HG02610 (cell line): Measurements from ENCODE around the gene CCDC144A.
"Not testable (repeated sequence)": the region's sequence is repeated elsewhere in the genome, so short reads cannot be mapped to it uniquely, and the experiment has no call there.

Experiments
- ATAC-seq: cut with Tn5 transposase; IDR thresholded peaks from one replicate; pipeline ENCODE4 v1.9.1; 2021; ENCODE audit warnings: mild to moderate bottlenecking, moderate library complexity; ENCODE audit not compliant: unreplicated experiment

The CCDC144A gene

DNA sequence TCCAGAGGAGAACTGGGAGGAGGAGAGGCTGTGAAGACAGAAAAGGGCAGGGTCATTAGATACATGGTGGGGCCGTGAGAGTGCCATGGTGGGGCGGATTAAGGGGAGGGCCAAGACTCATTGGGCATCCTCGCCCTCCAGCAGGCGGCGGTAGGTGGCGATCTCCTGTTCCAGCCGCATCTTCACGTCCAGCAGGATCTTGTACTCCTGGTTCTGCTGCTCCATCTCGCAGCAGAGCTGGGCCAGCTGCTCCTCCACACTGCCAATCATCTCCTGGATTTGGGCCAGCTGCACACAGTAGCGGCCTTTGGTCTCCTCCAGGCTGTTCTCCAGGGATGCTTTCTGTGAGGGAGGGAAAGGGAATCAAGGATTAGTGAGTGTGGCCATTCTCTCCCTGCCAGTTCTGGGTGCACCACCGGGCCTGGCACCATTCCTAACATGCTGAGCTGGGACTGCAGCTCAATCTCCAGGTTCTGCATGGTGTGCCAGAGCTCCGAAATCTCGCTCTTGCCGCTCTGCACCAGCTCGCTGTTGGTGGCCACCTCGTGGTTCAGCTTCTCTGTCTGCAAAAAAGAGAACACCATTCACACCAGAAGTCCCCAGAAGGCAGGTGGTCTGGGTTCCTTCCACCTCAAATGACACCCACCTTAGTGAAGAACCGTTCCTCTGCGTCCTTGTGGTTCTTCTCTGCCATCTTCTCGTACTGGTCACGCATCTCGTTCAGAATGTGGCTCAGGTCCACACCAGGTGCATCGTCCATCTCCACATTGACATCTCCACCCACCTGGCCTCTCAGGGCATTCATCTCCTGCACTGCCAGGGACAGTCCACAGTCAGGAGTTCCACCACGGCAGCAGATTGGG is 129.0 kb downstream of the CCDC144A start:
- ATAC-seq, result no peak

DNA sequence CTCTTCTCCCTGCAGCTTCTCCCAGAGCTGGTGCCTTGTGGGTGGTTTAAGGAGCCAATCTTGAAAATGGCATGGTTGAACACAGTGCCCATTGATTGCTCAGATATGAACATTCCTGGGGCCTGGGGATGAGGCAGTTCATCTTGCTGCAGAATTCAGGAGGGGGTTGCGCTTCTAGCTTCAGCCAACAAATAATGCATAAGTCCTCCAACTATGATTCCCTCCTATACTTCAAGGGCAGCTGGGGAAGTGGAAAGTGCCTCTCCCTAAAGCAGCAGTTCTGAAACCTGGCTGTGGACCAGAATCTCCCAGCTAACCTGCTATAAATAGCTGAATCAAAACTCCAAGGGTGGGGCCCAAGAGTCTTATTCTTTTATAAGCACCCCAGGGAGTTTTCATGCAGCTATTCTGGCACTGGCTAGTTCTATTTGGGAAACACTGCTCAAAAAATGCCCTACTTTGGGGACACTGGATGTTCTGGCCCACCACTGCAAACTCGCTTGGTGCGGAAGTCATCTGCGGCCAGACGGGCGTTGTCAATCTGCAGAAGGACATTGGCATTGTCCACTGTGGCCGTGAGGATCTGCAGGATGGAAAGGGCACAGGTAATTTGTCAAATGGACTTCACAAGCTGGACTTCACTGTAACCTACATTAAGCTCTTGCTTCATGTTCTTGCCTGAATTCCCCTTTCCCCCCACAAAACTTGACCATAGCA is 130.3 kb downstream of the CCDC144A start:
- ATAC-seq, result no peak

DNA sequence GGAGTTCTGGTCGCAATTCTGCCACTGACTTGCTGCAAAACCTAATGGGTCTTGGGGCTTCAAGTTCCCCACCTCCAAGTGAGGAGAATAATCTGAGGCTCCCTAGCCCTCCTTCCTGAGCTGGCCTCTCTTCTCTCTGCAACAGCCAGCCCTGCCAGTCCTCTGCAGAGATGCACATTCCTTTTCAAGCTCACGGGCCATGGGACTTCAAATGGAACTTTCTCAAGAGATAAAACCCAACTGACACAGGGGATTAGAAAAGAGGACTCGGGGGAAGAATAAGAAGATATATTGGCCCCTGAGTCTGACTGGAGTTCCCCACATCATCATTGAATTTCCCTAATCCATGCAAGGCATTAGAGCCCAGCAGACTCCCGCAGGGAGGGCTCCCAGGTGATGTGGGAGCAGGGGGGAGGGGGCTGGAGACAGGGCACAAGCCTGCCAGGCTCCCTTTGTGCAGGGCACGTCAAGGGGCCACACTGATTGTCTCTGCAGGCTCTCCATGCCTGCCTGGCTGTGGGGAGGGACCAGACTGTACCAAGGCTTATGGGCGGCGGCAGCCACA is 131.0 kb downstream of the CCDC144A start:
- ATAC-seq, result no peak

DNA sequence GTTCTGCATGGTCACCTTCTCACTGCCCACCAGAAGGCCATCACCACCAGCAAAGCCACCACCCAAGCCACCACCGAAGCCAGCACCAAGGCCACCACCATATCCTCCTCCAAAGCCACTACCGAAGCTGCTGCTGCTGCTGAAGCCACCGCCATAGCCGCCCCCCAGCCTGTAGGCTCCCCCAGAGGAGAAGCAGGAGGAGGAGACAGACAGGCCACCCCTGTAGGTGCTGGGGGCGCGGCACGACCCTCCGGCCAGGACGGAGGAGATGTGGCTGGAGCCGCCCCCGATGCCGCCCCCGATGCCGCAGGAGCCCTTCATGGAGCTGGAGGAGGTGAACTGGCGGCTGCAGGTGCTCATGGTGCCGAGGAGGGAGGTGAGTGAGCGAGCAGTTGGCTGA is 132.1 kb downstream of the CCDC144A start:
- ATAC-seq, result not testable (repeated sequence)

- ATAC-seq, result not testable (repeated sequence)
Measured at GRCh38 chr17:16823768-16824406, 133.8 kb downstream of the CCDC144A start.
